Forelimb muscle (tissue), 1 donor: ENCODE measurements around the gene CFAP299. TPM values are rescaled to one million over a fixed set of nuclear protein-coding genes. Genes with fewer than 3 reads are reported as not detected.
"Not testable (repeated sequence)": the region's sequence is repeated elsewhere in the genome, so short reads cannot be mapped to it uniquely, and the experiment has no call there.

ENCODE experiments used
- DNase-seq: peaks from one replicate; pipeline ENCODE4 v3.0.0-alpha.2; 2013; ENCODE audit warnings: low read depth
- polyA plus RNA-seq: library from polyadenylated mRNA; unstranded; fragments of 120-200 nt; gene quantifications from one replicate; pipeline ENCODE4 v1.2.1, GENCODE V29; 2013; ENCODE audit not compliant: insufficient read length

The CFAP299 gene
- polyA plus RNA-seq, 1 donor, result 0.23 TPM

DNA sequence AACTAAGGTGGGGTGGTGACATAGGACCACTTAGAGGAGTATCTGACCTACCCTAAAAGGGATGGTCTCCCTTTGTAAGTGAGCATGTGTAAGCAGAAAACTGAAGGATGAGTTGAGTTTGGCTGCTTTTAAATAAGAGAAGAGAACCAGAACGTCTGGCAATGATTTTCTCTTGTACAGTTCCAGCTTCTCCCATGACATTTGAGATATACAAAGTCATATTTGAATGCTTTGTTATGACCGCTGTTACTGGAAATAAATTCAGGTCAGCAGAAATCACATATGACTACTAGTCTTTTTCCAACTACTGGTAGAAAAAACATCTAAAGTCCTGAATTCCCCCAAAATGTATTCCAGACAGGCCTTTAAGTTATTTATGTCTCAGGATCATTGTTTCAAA, 381.7 kb downstream of the CFAP299 start:
- no peak for DNase-seq

- DNase-seq, result peak; percentile 35
Measured at GRCh38 chr4:80726471-80726870, 390.9 kb downstream of the CFAP299 start.

- no peak for DNase-seq
Measured at GRCh38 chr4:80730158-80730557, 394.6 kb downstream of the CFAP299 start.

- DNase-seq, result no peak
Measured at GRCh38 chr4:80731436-80731835, 395.9 kb downstream of the CFAP299 start.

GRCh38 chr4:80732010-80732409, 396.5 kb downstream of the CFAP299 start:
- DNase-seq, result no peak

GRCh38 chr4:80740375-80740774, 404.8 kb downstream of the CFAP299 start:
- DNase-seq, result no peak

DNA sequence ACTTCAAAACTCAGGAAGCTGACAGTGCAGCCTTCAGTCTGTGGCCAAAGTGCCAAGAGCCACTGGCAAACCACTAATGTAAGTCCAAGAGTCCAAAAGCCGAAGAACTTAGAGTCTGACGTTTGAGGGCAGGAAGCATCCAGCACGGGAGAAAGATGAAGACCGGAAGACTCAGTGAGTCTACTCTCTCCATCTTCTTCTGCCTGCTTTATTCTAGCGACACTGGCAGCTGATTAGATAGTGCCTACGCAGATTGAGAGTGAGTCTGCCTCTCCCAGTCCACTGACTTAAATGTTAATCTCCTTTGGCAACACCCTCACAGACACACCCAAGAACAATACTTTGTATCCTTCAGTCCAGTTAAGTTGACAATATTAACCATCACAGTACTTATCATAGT, 414.0 kb downstream of the CFAP299 start:
- DNase-seq, result not testable (repeated sequence)

DNA sequence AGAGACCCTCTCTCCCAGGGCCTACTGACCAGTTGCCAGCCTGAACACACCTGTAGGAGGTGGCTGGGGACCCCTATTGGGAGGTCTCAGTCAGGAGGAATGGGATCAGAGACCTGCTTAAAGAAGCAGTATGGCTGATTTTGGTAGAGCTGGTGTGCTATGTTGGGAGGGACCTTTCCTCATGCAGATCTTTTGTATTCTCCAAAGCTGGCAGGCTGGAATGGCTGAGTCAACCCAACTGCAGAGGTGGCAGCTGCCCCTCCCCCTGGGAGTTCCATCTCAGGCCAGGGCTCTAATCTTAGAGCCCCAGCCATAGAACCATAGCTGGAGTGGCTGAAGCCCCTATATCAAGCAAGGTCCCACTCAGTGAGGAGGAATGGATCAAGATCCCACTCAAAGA, 415.7 kb downstream of the CFAP299 start:
- no peak for DNase-seq

- no peak for DNase-seq
Measured at GRCh38 chr4:80767944-80768343, 432.4 kb downstream of the CFAP299 start.

DNA sequence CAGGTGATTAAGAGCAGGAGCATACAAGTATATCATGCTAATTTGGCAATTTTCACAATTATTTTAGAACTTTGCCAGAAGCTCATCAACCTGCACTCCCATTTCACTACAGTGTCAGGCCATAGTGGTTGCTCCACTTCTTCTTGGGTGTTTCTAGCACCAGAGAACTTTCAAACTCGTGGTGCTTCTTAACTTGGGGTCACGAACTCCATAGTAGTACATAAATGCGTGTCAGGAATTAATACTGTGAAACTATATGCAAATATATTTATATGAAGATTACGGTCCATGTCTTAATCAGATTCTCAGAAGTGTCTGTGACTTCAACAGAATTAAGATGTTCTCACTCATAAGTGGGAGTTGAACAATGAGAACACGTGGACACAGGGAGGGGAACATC, 440.6 kb downstream of the CFAP299 start:
- no peak for DNase-seq

GRCh38 chr4:80781431-80781830, 445.9 kb downstream of the CFAP299 start:
- no peak for DNase-seq

DNA sequence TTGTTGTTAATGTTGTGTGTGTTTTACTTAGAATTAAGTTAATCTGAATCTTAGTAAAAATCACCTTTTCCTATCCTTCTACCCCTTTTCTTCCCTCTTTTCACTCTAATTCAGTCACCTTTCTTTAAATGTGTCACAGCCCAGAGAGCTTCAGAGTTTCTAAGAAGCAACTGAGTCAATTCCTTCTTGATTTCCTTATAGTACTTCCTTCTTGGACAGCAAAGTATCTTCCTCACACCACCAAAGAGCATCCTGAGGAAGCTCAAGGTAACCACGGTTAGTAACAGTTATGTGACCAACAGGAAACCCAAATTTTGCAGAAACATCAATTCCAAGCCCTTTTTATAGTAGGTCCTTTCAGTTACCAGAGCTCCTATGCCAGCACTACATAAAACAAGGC, 451.8 kb downstream of the CFAP299 start:
- no peak for DNase-seq

DNA sequence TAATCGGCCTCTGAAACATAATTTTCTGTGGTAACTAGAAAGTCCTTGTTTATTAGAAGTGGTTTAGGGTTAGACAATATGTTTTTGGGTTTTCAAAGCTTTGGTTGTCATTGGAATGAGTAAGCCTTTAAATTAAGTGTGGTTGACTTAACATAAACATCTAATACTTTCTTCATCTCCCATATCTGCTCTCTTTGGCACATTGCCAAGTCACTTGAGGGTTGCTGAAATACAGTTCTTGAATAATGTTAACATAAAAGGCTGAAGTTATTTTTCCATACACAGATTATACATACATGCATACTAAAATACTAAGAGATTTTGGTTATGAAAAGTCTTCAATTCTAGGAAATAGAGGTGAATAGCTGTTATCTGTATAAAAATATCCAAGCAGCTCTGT, 453.3 kb downstream of the CFAP299 start:
- DNase-seq, result no peak

- no peak for DNase-seq
Measured at GRCh38 chr4:80790152-80790551, 454.6 kb downstream of the CFAP299 start.

GRCh38 chr4:80793660-80794059, 458.1 kb downstream of the CFAP299 start:
- not testable (repeated sequence) for DNase-seq

- no peak for DNase-seq
Measured at GRCh38 chr4:80798082-80798481, 462.6 kb downstream of the CFAP299 start.

DNA sequence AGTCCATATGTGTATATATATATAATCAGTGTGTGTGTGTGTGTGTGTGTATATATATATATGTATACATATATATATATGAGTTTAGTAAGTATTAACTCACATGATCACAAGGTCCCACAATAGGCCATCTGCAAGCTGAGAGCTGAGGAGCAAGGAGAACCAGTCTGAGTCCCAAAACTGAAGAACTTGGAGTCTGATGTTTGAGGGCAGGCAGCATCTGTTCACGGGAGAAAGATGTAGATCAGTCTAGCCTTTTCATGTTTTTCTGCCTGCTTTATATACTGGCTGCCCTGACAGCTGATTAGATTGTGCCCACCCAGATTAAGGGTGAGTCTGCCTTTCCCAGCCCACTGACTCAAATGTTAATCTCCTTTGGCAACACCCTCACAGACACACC, 465.2 kb downstream of the CFAP299 start:
- not testable (repeated sequence) for DNase-seq

- DNase-seq, result no peak
Measured at GRCh38 chr4:80803337-80803736, 467.8 kb downstream of the CFAP299 start.

DNA sequence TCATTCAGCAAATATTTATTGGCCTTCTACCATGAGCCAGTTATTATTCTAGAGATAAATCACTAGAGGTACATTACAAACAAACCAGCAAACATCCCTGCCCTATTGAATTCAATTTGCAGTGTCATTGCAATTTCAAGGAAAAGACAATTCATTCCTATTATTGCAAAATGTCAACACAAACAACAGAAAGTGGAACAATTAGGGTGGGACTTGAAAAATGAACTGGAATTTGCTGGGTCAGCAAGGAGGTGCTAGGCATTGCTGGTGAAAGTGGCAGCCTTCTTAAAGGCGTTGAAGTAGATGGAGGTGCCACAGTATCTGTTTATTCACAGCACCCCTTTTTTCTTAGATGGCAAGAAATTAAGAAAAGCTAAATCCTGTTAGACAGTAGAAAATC, 470.9 kb downstream of the CFAP299 start:
- no peak for DNase-seq

DNA sequence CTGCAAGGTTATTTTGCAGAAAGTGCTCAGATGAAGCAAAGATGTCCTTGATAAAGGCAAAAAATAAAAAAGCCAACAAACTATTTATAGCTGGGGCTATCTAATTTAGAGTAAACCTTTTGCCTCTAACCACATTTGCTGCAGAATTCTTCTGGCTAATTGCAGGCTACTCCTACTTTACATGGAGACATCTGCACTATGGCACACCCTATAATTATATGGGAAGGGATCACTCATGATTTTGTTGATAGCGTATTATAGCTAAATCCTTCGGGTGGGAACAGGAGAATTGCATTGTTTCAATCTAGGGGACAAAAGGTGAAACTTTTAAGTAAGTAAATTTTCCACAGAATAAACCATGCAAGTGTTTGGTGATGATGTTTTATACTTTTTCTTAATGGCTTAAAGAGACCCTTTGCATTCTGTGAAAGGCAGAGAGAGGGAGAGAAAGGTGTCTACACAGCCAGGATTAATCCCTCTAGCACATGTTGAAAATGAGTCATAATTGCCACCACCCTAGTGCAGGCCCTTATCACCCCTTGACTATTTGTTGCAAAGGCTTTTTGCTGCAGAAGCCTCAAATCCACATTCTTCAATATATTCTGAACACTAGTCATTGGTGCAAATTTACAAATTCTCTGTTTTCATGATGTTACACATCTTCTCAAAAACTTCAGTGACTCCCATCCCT, 473.7 kb downstream of the CFAP299 start:
- no peak for DNase-seq

GRCh38 chr4:80811406-80811805, 475.9 kb downstream of the CFAP299 start:
- DNase-seq, result no peak

DNA sequence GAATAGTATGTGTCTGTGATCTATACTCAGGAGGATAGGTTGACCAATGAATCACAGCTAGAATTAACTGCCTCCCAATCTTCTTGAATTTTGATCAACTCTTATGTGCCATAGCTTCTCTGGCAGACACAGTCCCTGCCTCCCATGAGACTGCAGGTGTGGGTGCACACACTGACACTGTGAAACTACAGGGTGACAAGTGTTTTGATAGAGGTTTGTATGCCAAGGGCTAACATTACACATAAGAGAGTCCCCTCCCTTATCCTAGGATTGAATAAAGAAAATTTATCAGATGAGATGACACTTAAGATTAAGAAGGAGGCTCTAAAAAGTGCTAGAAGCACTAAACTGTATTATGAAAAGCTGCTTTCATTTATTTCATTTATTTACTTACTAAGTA, 476.6 kb downstream of the CFAP299 start:
- DNase-seq, result no peak

DNA sequence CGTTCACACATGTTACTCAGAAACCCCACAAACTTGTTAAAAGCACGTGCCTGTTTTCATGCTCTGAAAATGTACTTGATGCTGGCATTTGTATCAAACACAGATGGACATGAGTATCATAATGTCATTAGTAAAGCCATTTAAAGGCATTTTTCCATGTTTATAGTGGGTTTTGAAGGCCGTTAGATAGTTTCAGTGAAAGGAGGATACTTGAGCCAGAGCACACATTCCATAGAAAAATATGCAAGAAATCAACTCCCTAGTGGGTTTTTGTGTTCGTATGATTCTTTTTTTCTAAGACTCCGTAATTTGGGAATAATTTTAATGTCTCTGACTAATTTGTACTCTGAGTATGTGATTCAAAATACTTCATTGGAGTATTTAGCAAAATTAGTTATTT, 478.7 kb downstream of the CFAP299 start:
- no peak for DNase-seq
